Ishikawa (cell line): ENCODE results near the gene ALG14.

Experiments
- RAD21 ChIP-seq: IDR thresholded peaks from 2 replicates; pipeline ENCODE4 v1.6.1; 2012; ENCODE audit warnings: low read depth
- TAF1 ChIP-seq: IDR thresholded peaks from 2 replicates; pipeline ENCODE4 v1.6.1; 2012; ENCODE audit warnings: low read depth, mild to moderate bottlenecking
- TCF12 ChIP-seq: IDR thresholded peaks from 2 replicates; pipeline ENCODE4 v1.6.1; 2012; ENCODE audit warnings: low read depth
- TEAD4 ChIP-seq: IDR thresholded peaks from 2 replicates; pipeline ENCODE4 v1.6.1; 2012
- TF ChIP-seq, protein P1 (sequence below): IDR thresholded peaks from 2 replicates; pipeline ENCODE4 v1.6.1; 2012
- TF ChIP-seq, protein P2 (sequence below): IDR thresholded peaks from 2 replicates; pipeline ENCODE4 v1.6.1; 2012; ENCODE audit warnings: low read depth, mild to moderate bottlenecking

DNA sequence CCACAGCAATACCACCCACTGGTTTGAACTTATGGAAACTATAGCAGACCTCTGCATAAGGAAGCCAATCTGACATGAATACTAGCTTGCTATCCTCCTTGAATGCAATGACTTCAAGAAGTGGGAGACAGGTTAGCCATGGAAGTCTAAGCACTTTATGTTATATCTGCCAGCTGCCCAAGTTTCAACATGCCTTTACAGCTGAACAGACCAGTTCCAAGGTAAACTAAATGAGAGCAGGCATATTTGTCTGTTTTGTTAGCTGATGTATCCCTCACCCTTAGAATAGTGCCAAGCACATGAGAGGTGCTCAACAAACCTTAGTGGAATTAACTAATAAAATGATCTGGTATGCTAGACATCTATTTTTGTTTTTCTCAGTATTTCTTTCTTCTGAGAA lies 65.1 kb downstream of the ALG14 start:
- TF ChIP-seq RAD21, result no peak
- TF ChIP-seq TEAD4, result no peak
- no peak for TF ChIP-seq TAF1
- TF ChIP-seq, protein P1, sequence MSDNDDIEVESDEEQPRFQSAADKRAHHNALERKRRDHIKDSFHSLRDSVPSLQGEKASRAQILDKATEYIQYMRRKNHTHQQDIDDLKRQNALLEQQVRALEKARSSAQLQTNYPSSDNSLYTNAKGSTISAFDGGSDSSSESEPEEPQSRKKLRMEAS, result no peak
- TF ChIP-seq, protein P2, sequence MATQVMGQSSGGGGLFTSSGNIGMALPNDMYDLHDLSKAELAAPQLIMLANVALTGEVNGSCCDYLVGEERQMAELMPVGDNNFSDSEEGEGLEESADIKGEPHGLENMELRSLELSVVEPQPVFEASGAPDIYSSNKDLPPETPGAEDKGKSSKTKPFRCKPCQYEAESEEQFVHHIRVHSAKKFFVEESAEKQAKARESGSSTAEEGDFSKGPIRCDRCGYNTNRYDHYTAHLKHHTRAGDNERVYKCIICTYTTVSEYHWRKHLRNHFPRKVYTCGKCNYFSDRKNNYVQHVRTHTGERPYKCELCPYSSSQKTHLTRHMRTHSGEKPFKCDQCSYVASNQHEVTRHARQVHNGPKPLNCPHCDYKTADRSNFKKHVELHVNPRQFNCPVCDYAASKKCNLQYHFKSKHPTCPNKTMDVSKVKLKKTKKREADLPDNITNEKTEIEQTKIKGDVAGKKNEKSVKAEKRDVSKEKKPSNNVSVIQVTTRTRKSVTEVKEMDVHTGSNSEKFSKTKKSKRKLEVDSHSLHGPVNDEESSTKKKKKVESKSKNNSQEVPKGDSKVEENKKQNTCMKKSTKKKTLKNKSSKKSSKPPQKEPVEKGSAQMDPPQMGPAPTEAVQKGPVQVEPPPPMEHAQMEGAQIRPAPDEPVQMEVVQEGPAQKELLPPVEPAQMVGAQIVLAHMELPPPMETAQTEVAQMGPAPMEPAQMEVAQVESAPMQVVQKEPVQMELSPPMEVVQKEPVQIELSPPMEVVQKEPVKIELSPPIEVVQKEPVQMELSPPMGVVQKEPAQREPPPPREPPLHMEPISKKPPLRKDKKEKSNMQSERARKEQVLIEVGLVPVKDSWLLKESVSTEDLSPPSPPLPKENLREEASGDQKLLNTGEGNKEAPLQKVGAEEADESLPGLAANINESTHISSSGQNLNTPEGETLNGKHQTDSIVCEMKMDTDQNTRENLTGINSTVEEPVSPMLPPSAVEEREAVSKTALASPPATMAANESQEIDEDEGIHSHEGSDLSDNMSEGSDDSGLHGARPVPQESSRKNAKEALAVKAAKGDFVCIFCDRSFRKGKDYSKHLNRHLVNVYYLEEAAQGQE, result no peak
- no peak for TF ChIP-seq TCF12
